ENCODE results near the gene KDM2B. TPM values are rescaled to one million over a fixed set of nuclear protein-coding genes. Genes with fewer than 3 reads are reported as not detected.

KDM2B gene
- total RNA-seq, 1 donor from 2014 or later = 36.8 TPM

DNA sequence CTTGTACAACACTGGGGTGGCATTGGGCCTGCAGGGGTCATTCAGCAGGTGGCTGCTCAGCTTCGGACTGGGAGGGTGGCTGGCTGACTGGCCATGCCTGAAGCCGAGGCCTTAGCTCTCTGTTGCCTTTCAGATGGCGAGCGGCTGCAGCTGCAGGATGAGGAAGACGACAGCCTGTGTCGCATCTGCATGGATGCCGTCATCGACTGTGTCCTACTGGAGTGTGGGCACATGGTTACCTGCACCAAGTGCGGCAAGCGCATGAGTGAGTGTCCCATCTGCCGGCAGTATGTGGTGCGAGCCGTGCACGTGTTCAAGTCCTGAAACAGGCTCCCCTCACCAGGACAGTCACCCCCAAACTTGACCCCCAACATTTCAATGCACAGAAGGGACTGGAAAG lies 157.6 kb downstream of the KDM2B start:
- intact Hi-C loops (cut with DNase I) = no loop called here

DNA sequence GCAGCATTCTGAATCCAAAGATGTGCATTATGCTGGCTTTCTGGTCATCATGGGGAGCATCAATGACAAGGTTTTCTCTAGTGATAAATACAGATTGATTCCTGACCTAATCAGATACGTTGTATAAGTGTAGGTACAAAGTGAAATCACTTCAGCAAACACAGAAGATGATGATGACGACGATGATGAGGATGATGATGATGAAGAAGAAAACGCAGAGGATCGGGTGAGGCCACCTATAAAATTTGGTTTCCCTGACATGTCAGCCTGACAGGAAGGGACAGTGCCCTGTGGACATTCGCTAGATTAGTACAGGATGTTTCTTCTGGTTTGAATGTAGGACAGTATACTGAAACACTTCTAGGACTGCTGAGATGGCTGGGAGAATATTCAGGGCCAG lies 160.7 kb downstream of the KDM2B start:
- intact Hi-C loops (cut with DNase I) = no loop called here
- H3K9me3 ChIP-seq = no peaks in the 10 kb centered on the region
- TF ChIP-seq, protein P1, sequence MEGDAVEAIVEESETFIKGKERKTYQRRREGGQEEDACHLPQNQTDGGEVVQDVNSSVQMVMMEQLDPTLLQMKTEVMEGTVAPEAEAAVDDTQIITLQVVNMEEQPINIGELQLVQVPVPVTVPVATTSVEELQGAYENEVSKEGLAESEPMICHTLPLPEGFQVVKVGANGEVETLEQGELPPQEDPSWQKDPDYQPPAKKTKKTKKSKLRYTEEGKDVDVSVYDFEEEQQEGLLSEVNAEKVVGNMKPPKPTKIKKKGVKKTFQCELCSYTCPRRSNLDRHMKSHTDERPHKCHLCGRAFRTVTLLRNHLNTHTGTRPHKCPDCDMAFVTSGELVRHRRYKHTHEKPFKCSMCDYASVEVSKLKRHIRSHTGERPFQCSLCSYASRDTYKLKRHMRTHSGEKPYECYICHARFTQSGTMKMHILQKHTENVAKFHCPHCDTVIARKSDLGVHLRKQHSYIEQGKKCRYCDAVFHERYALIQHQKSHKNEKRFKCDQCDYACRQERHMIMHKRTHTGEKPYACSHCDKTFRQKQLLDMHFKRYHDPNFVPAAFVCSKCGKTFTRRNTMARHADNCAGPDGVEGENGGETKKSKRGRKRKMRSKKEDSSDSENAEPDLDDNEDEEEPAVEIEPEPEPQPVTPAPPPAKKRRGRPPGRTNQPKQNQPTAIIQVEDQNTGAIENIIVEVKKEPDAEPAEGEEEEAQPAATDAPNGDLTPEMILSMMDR (IDR thresholded peaks at IDR 0.05) = no peak
- H3K4me3 ChIP-seq = no peak overlapping the region
- DNase-seq (no peak), ATAC-seq (no peak)
- no peaks in the 10 kb centered on the region for H3K27me3 ChIP-seq (ENCODE audit: low read depth)
- no peaks in the 10 kb centered on the region for H3K4me1 ChIP-seq
- H3K36me3 ChIP-seq = peaks cover 99% of the 10 kb centered on the region
- H3K27ac ChIP-seq = no peak overlapping the region

More for the DNA sequence above, 157.6 kb downstream of the KDM2B start:
- H3K27ac ChIP-seq = no peak overlapping the region
- no peaks in the 10 kb centered on the region for H3K27me3 ChIP-seq (ENCODE audit: low read depth)
- TF ChIP-seq, protein P1 (IDR thresholded peaks at IDR 0.05) = no peak
- no peak overlapping the region for H3K4me3 ChIP-seq
- H3K4me1 ChIP-seq = no peaks in the 10 kb centered on the region
- no peaks in the 10 kb centered on the region for H3K9me3 ChIP-seq
- peaks cover 100% of the 10 kb centered on the region for H3K36me3 ChIP-seq
- DNase-seq (no peak), ATAC-seq (no peak)

DNA sequence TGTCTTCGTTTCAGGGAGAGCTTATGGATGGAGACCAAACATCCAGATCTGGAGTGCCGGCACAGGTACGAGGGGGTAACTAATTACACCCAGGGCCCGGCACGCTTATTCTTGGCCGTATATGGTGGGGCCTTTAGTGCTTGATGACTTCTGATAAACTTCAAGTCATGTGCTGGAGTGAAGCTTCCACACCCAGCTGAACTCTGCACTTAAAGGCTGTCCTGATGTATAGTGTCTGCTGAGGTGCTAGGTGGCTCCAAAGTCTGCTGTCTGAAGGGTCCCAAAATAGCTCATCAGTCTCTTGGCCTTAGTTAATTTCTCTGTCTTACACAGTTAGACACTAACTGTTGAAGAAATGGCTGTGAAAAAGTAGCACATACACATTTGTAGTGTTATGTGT lies 163.0 kb downstream of the KDM2B start:
- TF ChIP-seq, protein P1 (IDR thresholded peaks at IDR 0.05) = no peak
- DNase-seq = no peak
- Histone ChIP-seq H3K4me1 (peaks cover 10% of the 10 kb centered on the region), H3K9me3 (no peaks in the 10 kb centered on the region), H3K27ac (no peak overlapping the region), H3K27me3 (ENCODE audit: low read depth) (no peaks in the 10 kb centered on the region), H3K36me3 (peaks cover 83% of the 10 kb centered on the region), H3K4me3 (no peak overlapping the region)
- intact Hi-C loops (cut with DNase I) = no loop called here
- no peak for ATAC-seq

DNA sequence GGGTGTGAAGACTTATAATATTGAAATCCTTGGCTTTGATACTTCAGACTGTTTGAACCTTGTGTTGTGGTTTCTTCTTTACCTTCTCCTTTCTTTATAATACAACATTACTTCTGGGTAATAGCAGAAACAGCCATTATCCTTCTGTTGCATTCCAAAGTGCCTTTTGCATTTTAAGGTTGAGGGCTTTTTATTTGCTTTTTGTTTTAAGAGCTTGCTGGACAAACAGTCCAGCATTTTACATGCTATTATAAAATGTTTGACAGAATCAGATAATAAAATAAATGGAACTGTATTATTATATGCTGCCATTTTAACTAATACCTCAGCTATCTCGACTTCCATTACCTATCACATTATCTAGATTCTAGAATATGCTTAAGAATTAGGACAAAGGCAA lies 166.9 kb downstream of the KDM2B start:
- Histone ChIP-seq H3K27me3 (ENCODE audit: low read depth) (no peaks in the 10 kb centered on the region), H3K4me3 (no peak overlapping the region), H3K27ac (no peak overlapping the region), H3K4me1 (peaks cover 10% of the 10 kb centered on the region), H3K36me3 (peaks cover 46% of the 10 kb centered on the region), H3K9me3 (no peaks in the 10 kb centered on the region)
- ATAC-seq (no peak), DNase-seq (no peak)
- TF ChIP-seq, protein P1 (IDR thresholded peaks at IDR 0.05) = no peak
- intact Hi-C loops (cut with DNase I) = no loop called here

DNA sequence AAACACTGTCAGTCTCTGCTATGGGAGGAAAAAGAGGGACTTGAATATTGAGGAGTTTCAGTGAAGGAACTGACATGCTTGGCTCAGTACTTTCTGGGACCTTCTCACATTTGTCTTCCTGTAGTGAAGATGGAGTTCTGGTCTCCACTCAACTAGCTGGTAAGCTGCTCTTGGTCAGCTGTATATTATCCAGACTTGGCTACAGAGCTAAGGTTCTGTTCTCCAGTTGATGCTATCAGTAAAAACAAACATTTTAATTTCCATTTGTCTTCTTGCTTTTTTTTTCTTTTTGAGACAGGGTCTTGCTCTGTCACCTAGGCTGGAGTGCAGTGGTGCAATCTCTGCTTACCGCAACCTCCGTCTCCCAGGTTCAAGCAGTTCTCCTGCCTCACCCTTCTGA lies 175.6 kb downstream of the KDM2B start:
- Histone ChIP-seq H3K27ac (no peak overlapping the region), H3K4me3 (no peak overlapping the region), H3K9me3 (no peaks in the 10 kb centered on the region), H3K27me3 (ENCODE audit: low read depth) (no peaks in the 10 kb centered on the region), H3K36me3 (peaks cover 49% of the 10 kb centered on the region), H3K4me1 (peaks cover 20% of the 10 kb centered on the region)
- no peak for ATAC-seq
- no peak for DNase-seq
- TF ChIP-seq, protein P1 (IDR thresholded peaks at IDR 0.05) = no peak
- intact Hi-C loops (cut with DNase I) = no loop called here

GRCh38 chr12:121404734-121405133 lies 176.1 kb downstream of the KDM2B start:
- DNase-seq (no peak), ATAC-seq (no peak)
- H3K4me1 ChIP-seq = peaks cover 20% of the 10 kb centered on the region
- H3K36me3 ChIP-seq = peaks cover 49% of the 10 kb centered on the region
- TF ChIP-seq, protein P1 (IDR thresholded peaks at IDR 0.05) = no peak
- H3K9me3 ChIP-seq = no peaks in the 10 kb centered on the region
- H3K27me3 ChIP-seq (ENCODE audit: low read depth) = no peaks in the 10 kb centered on the region
- H3K4me3 ChIP-seq = no peak overlapping the region
- intact Hi-C loops (cut with DNase I) = no loop called here
- H3K27ac ChIP-seq = no peak overlapping the region

Measured in lower lobe of right lung (tissue), 2 donors.